Nephron (organoid): Measurements from ENCODE around the gene SBNO1.
A peak's percentile ranks its signal among the peaks of the same experiment; 100 is the strongest.

Experiments
- H3K27ac Mint-ChIP-seq, 3 experiments: 2 replicates each; pipeline ENCODE4 v1.8.0; 2020; ENCODE audit warnings: mixed read lengths in 3 of 3, mild to moderate bottlenecking in 2 of 3, moderate library complexity in 1 of 3
- H3K27me3 Mint-ChIP-seq: 2 replicates; pipeline ENCODE4 v1.8.0; 2021; ENCODE audit warnings: low read depth, mild to moderate bottlenecking, moderate library complexity, mixed read lengths
- H3K36me3 Mint-ChIP-seq: 2 replicates; pipeline ENCODE4 v1.8.0; 2020; ENCODE audit warnings: low read depth, mixed read lengths
- H3K4me1 Mint-ChIP-seq: 2 replicates; pipeline ENCODE4 v1.8.0; 2020; ENCODE audit warnings: mixed read lengths
- H3K4me3 Mint-ChIP-seq, 3 experiments: 2 replicates each; pipeline ENCODE4 v1.8.0; 2020; ENCODE audit warnings: mild to moderate bottlenecking in 3 of 3, mixed read lengths in 3 of 3, moderate library complexity in 2 of 3
- H3K9me3 Mint-ChIP-seq: 2 replicates; pipeline ENCODE4 v1.8.0; 2020; ENCODE audit warnings: mixed read lengths
- CTCF ChIP-seq, 3 experiments: fragments of 200-600 bp; sonication (generic); IDR thresholded peaks; one replicate each; pipeline ENCODE4 v1.5.0; 2021; ENCODE audit warnings: antibody characterized with exemption in 3 of 3; ENCODE audit not compliant: unreplicated experiment in 3 of 3

SBNO1 gene

GRCh38 chr12:123401753-123402683, 37.4 kb upstream of the SBNO1 start:
- no peaks in the 10 kb centered on the region for H3K27me3 Mint-ChIP-seq

GRCh38 chr12:123399255-123399617, 34.6 kb upstream of the SBNO1 start:
- no peak for TF ChIP-seq CTCF (IDR thresholded peaks at IDR 0.05; ENCODE audit: unreplicated experiment in 3 of 3)
- Mint-ChIP-seq H3K4me3 (no peak overlapping the region), H3K27me3 (no peaks in the 10 kb centered on the region), H3K9me3 (no peaks in the 10 kb centered on the region), H3K27ac (no peak overlapping the region), H3K36me3 (peaks cover 60% of the 10 kb centered on the region), H3K4me1 (no peaks in the 10 kb centered on the region)

More at GRCh38 chr12:123401753-123402683, 37.4 kb upstream of the SBNO1 start:
- no peak overlapping the region for H3K4me3 Mint-ChIP-seq
- peaks cover 51% of the 10 kb centered on the region for H3K36me3 Mint-ChIP-seq
- H3K27ac Mint-ChIP-seq, result peak overlapping the region in 1 of 3 experiments; percentile 75
- H3K9me3 Mint-ChIP-seq, result no peaks in the 10 kb centered on the region
- H3K4me1 Mint-ChIP-seq, result no peaks in the 10 kb centered on the region
- no peak for TF ChIP-seq CTCF (IDR thresholded peaks at IDR 0.05; ENCODE audit: unreplicated experiment in 3 of 3)

- no peak for TF ChIP-seq CTCF (IDR thresholded peaks at IDR 0.05; ENCODE audit: unreplicated experiment in 3 of 3)
- H3K36me3 Mint-ChIP-seq, result peaks cover 55% of the 10 kb centered on the region
Observed at GRCh38 chr12:123398550-123399254, 34.1 kb upstream of the SBNO1 start.

GRCh38 chr12:123398177-123398549, 33.5 kb upstream of the SBNO1 start:
- H3K27ac Mint-ChIP-seq, result no peak overlapping the region
- no peak overlapping the region for H3K4me3 Mint-ChIP-seq
- H3K4me1 Mint-ChIP-seq, result no peaks in the 10 kb centered on the region
- peaks cover 54% of the 10 kb centered on the region for H3K36me3 Mint-ChIP-seq
- no peaks in the 10 kb centered on the region for H3K9me3 Mint-ChIP-seq
- TF ChIP-seq CTCF (IDR thresholded peaks at IDR 0.05; ENCODE audit: unreplicated experiment in 3 of 3), result no peak
- no peaks in the 10 kb centered on the region for H3K27me3 Mint-ChIP-seq

More at GRCh38 chr12:123398550-123399254, 34.1 kb upstream of the SBNO1 start:
- H3K27ac Mint-ChIP-seq, result no peak overlapping the region
- no peak overlapping the region for H3K4me3 Mint-ChIP-seq
- no peaks in the 10 kb centered on the region for H3K4me1 Mint-ChIP-seq
- no peaks in the 10 kb centered on the region for H3K9me3 Mint-ChIP-seq
- no peaks in the 10 kb centered on the region for H3K27me3 Mint-ChIP-seq

- no peak for TF ChIP-seq CTCF (IDR thresholded peaks at IDR 0.05; ENCODE audit: unreplicated experiment in 3 of 3)
- Mint-ChIP-seq H3K27ac (no peak overlapping the region), H3K27me3 (no peaks in the 10 kb centered on the region), H3K36me3 (peaks cover 55% of the 10 kb centered on the region), H3K9me3 (no peaks in the 10 kb centered on the region), H3K4me3 (no peak overlapping the region), H3K4me1 (no peaks in the 10 kb centered on the region)
Observed at GRCh38 chr12:123397400-123397799, 32.8 kb upstream of the SBNO1 start.
